Fibroblast of peridontal ligament (primary cell): Measurements from ENCODE around the gene OSBPL7.

Experiments used
- DNase-seq: peaks from one replicate; pipeline ENCODE4 v3.0.0-alpha.2; 2010; ENCODE audit errors: extremely low read depth

The OSBPL7 gene

GRCh38 chr17:47823519-47823918 lies 1.9 kb upstream of the OSBPL7 start:
- DNase-seq = no peak

GRCh38 chr17:47822785-47823184 lies 1.2 kb upstream of the OSBPL7 start:
- DNase-seq = no peak

- no peak for DNase-seq
Observed at GRCh38 chr17:47821031-47821423, 567 bp downstream of the OSBPL7 start.

GRCh38 chr17:47820033-47820789 lies 1.4 kb downstream of the OSBPL7 start:
- no peak for DNase-seq

- no peak for DNase-seq
Observed at GRCh38 chr17:47819475-47819874, 2.1 kb downstream of the OSBPL7 start.

GRCh38 chr17:47818002-47818695 lies 3.4 kb downstream of the OSBPL7 start:
- no peak for DNase-seq

- DNase-seq = no peak
Observed at GRCh38 chr17:47816947-47817346, 4.6 kb downstream of the OSBPL7 start.

- DNase-seq = no peak
Observed at GRCh38 chr17:47816111-47816735, 5.4 kb downstream of the OSBPL7 start.

- DNase-seq = no peak
Observed at GRCh38 chr17:47815106-47815918, 6.3 kb downstream of the OSBPL7 start.

GRCh38 chr17:47813512-47814031 lies 8.0 kb downstream of the OSBPL7 start:
- DNase-seq = no peak

- no peak for DNase-seq
Observed at GRCh38 chr17:47813077-47813476, 8.5 kb downstream of the OSBPL7 start.

- no peak for DNase-seq
Observed at GRCh38 chr17:47812146-47812920, 9.3 kb downstream of the OSBPL7 start.

GRCh38 chr17:47811709-47812108 lies 9.9 kb downstream of the OSBPL7 start:
- no peak for DNase-seq

- DNase-seq = no peak
Observed at GRCh38 chr17:47810901-47811635, 10.5 kb downstream of the OSBPL7 start.

- peak; percentile 88 for DNase-seq
Observed at GRCh38 chr17:47810200-47810821, 11.3 kb downstream of the OSBPL7 start.

GRCh38 chr17:47808830-47809480 lies 12.6 kb downstream of the OSBPL7 start:
- DNase-seq = no peak

- no peak for DNase-seq
Observed at GRCh38 chr17:47808036-47808829, 13.4 kb downstream of the OSBPL7 start.

- DNase-seq = no peak
Observed at GRCh38 chr17:47807421-47807820, 14.2 kb downstream of the OSBPL7 start.

- DNase-seq = no peak
Observed at GRCh38 chr17:47806913-47807255, 14.7 kb downstream of the OSBPL7 start.
